ENCODE data around the gene PITPNC1.
A peak's percentile ranks its signal among the peaks of the same experiment; 100 is the strongest.

PITPNC1 gene

DNA sequence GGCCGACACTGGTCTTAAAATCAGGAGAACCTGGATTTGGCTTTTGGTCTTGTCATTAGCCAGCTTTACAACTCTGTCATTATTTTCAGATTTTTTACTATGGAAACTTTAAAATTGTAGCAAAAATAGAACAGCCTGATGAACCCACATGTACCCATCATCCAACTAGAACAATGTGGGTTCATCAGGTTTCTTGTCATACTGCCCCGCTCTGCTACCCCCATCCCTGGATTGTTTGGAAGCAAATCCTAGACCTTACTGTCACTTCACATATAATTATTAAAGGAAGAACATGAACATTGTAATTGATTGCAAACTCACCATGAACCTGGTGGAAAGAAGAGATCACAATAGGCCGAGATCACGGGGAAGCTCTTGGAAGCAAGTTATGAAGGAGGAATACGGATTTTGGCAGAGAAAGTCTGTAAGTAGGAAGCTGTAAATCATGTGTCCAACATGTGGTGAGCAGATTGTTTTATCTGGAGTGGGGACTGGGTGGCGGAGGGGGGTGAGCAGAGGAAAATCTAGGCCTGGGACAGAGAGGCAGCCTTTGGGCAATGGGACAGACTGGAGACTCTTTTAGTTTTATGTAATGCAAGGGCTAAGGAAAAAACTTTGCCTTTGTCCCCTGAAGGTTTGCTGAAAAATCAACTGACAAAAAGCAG, 67.0 kb downstream of the PITPNC1 start:
- no peak for TF ChIP-seq CTCF (IDR thresholded peaks at IDR 0.05; ENCODE audit: borderline replicate concordance, control extremely low read depth, extremely low read depth, insufficient read depth, missing control alignments)
- in situ Hi-C loops (cut with MboI; ENCODE audit: low sequenced_read_pairs, unreplicated experiment): no loop called here
- DNase-seq (ENCODE audit: low spot score): no peak

GRCh38 chr17:67448449-67448848, 71.4 kb downstream of the PITPNC1 start:
- in situ Hi-C loops (cut with MboI; ENCODE audit: low sequenced_read_pairs, unreplicated experiment): no loop called here
- no peak for TF ChIP-seq CTCF (IDR thresholded peaks at IDR 0.05; ENCODE audit: borderline replicate concordance, control extremely low read depth, extremely low read depth, insufficient read depth, missing control alignments)
- DNase-seq (ENCODE audit: low spot score): no peak

DNA sequence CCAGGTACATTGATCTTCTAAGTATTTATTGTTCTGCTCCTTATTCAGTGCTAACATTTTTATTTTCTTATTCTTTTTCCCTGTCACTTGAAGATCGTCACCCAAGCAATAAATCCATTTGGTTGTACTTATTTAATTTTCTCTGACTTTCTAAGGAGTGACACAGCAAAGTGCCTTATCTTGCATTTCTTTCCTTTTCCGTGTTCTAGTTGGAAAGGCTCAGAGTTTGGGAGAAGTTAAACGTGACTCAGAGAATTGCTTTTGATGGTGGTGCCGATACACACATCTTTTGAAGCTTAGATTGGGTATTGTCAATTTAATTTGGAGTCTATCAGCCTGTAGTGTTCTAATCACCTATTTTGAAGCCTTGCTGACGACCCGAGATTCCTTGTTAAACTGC, 72.0 kb downstream of the PITPNC1 start:
- in situ Hi-C loops (cut with MboI; ENCODE audit: low sequenced_read_pairs, unreplicated experiment): no loop called here
- DNase-seq (ENCODE audit: low spot score): no peak

GRCh38 chr17:67449845-67450755, 73.0 kb downstream of the PITPNC1 start:
- no peak for DNase-seq (ENCODE audit: low spot score)
- TF ChIP-seq CTCF (IDR thresholded peaks at IDR 0.05; ENCODE audit: borderline replicate concordance, control extremely low read depth, extremely low read depth, insufficient read depth, missing control alignments): no peak
- in situ Hi-C loops (cut with MboI; ENCODE audit: low sequenced_read_pairs, unreplicated experiment): no loop called here

More for the DNA sequence above, 72.0 kb downstream of the PITPNC1 start:
- TF ChIP-seq CTCF (IDR thresholded peaks at IDR 0.05; ENCODE audit: borderline replicate concordance, control extremely low read depth, extremely low read depth, insufficient read depth, missing control alignments): no peak

DNA sequence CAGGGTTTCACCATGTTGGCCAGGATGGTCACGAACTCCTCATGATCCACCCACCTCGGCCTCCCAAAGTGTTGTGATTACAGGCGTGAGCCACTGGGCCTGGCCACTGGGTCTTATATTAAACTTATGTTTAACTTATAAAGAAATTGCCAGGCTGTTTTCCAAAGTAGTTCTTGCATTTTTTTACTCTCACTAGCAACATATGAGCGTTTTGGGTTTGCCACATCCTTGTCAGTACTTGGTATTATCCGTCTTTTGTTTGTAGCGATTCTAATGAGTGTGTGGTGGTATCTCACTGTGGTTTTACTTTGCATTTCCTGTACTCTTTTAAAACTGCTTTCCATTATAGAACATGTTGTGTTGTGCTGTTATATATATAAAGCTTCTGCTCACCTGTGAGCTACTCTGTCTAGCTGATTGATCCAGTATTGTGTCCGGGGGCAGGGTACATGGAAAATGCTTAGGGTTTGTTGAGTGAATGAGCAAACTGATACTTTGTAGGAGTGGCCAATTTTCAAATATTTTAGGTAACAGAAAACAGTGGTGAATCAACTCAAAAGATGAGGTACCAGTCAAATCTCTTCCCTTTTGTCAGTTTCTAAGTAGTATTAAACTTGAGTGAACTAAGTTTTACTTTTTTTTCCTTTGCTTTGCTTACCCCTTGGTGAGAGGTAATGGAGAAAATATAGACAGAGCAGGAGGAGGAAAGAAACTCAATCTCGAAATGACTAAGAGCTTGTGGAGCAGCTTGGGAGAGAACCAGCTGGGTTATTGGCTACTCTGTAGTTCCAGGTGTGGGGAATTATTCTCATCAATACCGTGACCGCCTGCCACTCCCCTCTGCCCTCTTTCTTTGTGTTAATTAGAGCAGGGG, 75.8 kb downstream of the PITPNC1 start:
- DNase-seq (ENCODE audit: low spot score): peak; percentile 45
- in situ Hi-C loops (cut with MboI; ENCODE audit: low sequenced_read_pairs, unreplicated experiment): no loop called here
- TF ChIP-seq CTCF (IDR thresholded peaks at IDR 0.05; ENCODE audit: borderline replicate concordance, control extremely low read depth, extremely low read depth, insufficient read depth, missing control alignments): no peak

DNA sequence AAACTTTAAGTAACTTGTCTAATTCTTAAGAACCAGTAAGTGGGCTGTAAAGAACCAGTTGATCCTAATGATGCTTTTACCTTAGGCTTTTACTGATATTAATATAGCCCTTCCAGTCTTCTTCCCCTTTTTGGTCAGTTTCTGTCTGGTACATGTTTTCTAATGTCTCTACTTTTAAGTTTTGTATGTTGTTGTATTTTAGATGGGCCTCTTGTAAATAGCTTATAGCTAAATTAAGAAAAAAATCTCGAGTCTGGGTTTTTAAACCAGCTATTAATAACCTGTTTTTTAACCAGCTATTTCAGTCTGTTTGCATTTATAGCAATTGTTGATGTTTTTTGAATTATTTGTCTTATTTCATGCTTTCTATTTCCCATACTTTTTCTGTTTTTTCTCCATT, 79.0 kb downstream of the PITPNC1 start:
- DNase-seq (ENCODE audit: low spot score): peak; percentile 49
- in situ Hi-C loops (cut with MboI; ENCODE audit: low sequenced_read_pairs, unreplicated experiment): no loop called here
- no peak for TF ChIP-seq CTCF (IDR thresholded peaks at IDR 0.05; ENCODE audit: borderline replicate concordance, control extremely low read depth, extremely low read depth, insufficient read depth, missing control alignments)
